NCI-H1417 treated with DMSO at 0.1 percent for 48 hours (cell line): ENCODE results near the gene RAPGEF4.

Experiments used
- DNase-seq: peaks from one replicate; lab custom pipeline; 2025; lab: John Stamatoyannopoulos, UW

RAPGEF4 gene

GRCh38 chr2:172908275-172908674 is 172.6 kb downstream of the RAPGEF4 start:
- no peak for DNase-seq

- DNase-seq: no peak
Observed at GRCh38 chr2:172909454-172909853, 173.8 kb downstream of the RAPGEF4 start.

GRCh38 chr2:172912266-172912665 is 176.6 kb downstream of the RAPGEF4 start:
- no peak for DNase-seq

- DNase-seq: no peak
Observed at GRCh38 chr2:172914341-172915008, 178.8 kb downstream of the RAPGEF4 start.

DNA sequence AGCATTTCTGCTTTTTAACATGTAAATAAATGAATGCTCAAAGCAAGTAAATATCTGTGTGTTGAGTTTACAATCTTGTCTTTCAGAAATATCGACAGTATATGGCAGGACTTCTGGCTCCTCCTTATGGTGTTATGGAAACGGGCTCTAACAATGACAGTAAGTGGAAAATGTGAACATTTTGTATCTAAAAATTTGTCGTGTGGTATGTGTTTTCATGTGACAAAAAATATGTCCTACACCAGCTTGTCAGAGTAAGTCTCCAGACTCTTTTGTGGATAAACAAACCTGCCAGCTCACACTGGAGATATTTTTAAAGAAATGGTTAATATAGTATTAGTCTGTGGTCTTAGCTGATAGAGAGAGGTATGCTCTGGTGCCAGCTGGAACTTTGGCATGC is 182.1 kb downstream of the RAPGEF4 start:
- no peak for DNase-seq

- no peak for DNase-seq
Observed at GRCh38 chr2:172919732-172920131, 184.1 kb downstream of the RAPGEF4 start.

GRCh38 chr2:172921532-172922236 is 186.0 kb downstream of the RAPGEF4 start:
- DNase-seq: no peak

DNA sequence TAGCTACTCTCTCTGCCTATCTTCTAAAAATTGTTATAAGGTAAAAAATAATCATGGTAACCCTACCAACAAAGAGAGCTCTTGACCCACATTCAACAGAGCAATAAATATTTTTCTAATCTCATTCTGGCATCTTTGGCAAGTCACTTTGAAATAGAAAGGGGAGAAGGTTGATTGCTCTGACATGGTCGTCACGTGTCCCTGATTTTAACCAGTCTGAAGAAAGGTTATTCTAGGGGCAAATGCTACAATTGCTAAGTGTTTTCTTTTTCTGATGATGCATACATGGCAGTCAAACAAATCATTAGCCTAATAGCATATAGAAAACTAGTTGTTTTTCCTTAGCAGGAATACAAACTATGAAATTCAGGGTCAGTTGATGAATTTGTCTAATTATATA is 186.7 kb downstream of the RAPGEF4 start:
- no peak for DNase-seq

DNA sequence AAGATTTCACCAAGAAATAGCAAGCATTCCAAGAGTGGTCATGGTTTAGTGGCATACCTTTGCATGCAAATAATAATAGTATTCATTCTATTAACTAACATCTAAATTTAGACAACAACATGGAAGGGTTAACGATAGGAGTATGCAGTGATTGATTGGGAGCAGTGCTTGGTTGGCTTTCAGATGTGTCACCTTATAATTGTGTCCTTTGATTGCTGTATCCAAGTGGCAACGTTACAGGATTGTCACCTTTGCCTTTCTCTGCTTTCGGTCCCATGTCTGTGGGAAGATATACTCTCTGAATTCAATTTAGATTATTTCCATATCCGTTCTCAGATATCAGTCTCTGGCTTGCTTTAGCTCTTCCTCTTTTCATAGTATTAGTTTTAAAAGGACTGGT is 187.2 kb downstream of the RAPGEF4 start:
- no peak for DNase-seq

DNA sequence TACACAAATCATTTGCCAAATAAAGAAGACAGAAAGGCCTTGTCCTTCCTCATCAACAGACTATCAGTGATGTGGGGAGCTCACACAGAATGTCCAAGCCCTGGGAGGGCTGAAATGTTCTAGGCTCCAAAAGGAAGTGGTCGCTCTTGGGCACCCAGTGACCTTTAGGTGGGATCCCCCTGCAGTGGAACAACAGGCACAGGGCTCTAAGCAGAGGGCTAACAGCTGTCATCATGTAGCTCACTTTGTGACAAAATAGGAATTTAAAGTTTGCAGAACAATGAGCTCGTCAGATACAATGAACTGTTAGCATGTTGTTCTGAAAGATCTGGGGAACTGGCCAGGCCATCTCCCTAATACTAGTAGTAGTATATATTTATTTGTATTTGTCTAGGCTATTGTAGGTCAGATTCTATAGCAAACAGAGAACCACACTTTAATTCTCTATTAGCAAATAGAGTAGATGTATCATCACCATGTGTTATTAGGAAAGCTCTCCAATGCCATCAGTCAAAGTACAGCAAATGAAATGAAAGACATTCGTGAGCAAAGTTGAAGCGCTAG is 188.5 kb downstream of the RAPGEF4 start:
- no peak for DNase-seq

DNA sequence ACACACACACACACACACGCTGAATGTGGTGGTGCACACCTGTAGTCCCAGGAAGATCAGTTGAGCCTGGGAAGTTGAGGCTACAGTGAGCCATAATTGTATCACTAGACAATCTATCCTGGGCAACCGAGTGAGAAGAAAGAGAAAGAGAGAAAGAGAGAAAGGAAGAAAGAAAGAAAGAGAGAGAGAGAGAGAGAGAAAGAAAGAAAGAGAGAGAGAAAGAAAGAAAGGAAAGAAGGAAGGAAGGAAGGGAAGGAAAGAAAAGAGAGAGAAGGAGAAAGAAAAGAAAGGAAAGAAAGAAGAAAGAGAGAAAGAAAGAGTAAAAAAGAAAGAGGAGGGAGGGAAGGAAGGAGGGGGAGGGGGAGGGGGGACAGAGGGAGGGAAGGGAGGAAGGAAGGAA is 190.0 kb downstream of the RAPGEF4 start:
- no peak for DNase-seq

DNA sequence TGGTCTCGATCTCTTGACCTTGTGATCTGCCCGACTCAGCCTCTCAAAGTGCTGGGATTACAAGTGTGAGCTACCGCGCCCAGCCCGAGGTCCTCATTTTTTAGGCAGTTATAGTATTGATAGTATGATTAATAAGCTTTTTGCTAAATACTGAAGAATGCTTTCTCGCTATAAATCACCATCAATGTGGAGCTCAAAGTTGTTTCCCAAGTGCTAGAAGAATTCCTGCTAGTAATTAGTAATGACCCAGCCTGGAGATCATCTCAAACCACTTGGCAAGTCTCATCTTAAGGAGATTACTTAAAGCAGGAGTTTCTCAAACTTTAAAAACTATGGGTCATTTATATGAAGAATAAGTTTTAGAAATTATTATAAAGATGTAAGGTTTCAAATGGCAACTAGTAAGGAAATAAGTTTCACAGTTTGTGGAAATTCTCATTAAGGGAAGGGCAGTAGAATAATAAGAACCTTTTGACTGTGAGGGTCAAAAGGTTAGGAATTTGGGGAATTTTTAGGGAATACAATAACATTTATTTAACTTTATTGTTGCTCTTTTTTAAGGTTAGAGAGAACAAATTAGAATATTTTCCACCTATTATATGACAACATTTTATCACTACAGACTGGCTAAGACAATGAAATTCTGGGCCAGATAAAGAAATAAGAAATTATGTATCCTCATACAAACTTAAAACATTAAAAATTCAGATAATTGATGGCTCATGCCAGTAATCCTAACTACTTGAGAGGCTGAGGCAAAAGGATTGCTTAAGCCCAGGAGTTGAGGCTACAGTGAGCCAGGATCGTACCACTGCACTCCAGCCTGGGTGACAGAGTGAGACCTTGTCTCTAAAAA is 191.4 kb downstream of the RAPGEF4 start:
- no peak for DNase-seq

DNA sequence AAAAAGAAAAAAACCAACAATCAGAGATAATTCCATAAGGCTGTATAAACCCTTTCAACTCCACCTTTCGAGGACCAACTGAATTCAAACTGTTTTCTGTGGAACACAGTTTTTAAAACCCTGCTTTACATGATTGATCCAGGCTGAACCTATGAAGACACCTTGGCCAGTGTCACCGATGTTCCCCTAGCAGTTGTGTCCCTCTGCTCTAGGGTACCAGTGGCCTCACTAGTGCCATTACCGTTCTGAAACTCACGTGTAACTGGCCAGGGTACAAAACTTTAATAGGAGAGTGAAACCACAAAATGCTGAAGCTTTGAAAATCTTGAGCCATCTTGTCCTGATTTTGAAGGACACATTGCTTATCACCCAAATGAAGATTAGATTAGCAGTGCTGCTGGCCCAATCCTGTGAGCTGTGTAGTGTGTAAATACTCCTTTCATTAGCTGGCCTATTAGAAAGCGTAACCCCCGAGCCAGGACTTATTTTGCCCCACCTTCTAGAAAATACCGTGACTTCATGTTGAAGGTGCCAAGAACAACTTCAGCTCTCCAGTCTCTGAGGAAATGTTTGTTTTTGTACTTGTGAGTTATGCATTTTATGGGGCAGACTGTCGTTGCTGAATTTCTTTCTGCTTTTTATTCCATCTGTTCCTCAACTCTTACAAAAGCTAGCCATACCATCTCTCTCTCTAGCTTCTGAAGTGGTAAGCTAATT is 192.2 kb downstream of the RAPGEF4 start:
- DNase-seq: no peak

DNA sequence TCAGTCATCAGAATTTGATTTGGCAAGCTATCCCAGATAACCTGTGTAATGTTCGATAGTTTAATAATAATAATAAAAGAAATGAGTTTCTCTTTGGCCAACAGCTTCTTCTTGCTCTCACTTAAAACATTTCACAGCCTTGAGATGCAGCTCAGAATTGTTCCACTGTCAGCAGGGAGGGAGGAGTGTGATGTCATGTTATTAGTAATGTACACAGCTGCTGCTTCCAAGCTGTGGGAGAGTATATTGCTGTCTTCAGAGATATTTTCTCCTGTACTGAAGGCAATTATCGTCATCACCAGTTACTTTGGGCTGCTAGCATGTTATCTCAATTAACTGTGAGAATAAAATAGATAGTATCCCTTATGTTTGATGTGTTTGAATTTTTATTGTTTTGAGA is 193.1 kb downstream of the RAPGEF4 start:
- DNase-seq: no peak

DNA sequence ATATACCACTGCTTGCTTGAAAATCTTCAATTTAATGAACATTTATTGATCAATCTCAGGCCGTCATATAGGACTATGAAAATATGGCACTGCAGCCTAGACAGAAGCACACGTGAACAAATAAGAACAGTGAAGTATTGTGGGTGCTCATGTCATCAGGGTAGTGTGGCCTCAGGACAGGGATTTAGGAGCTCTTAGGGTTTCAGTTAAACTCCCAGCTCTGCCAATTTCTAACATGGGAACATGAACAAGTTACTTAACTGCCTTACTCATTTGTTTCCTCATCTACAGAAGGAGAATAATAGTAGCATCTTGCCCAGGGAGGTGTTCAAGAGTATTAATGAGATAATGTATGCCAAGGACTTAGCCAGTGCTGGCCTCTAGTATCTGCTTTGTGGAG is 194.0 kb downstream of the RAPGEF4 start:
- no peak for DNase-seq

DNA sequence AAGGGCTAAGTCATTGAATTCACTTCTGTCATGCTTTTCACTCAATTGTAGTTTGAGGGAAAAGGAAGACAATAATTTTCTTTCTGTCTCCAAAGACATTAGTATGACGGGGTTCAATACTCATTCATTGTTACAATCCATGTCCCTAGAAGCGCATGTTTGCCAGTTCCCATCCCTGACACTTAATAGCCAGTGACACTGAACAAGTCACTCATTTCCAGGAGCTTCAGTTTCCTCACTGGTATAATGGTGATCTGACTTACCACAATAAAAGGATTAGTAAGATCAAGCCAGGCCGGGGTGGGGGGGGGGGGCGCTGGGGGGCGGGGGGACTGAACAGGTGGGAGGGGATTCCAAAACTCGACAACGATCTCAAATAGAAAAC is 195.2 kb downstream of the RAPGEF4 start:
- DNase-seq: no peak

GRCh38 chr2:172931256-172931894 is 195.7 kb downstream of the RAPGEF4 start:
- no peak for DNase-seq

- no peak for DNase-seq
Observed at GRCh38 chr2:172931918-172932520, 196.4 kb downstream of the RAPGEF4 start.

DNA sequence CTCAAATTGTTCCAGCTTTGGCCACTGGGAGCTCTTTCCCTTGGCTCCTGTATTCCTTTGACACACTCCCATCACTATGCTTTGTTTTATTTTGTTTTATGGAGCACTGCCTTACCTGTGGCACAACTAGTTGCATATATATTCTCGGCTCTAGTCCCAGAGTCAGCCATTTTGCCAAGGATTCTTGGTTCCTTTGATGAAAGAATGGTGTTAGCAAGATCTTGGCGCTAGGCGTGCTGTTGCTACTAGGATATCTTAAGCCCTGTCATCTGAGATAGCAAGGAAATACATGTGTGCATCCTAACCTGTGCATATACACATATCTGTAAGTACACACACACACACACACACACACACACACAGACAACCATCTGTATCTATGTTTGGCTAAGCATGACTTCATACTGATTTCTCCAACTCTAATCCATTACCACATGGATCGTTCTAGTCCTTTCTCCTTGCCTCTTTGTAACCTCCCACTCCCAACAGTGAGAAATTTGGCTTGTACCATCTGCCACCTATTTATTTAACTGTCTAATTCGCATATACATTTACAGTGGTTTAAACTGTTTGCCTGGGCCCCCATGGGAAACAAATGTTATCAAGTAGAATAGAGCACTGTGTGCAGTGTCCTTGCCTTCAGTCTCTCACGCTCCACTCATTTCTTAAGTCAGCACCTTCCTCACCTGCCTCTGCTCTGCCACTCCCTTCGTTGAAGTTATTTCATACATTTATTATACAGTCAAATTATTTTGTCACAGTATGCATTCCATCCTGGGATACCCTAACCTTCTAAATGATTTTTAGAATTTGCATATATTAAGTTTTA is 202.5 kb downstream of the RAPGEF4 start:
- DNase-seq: no peak

DNA sequence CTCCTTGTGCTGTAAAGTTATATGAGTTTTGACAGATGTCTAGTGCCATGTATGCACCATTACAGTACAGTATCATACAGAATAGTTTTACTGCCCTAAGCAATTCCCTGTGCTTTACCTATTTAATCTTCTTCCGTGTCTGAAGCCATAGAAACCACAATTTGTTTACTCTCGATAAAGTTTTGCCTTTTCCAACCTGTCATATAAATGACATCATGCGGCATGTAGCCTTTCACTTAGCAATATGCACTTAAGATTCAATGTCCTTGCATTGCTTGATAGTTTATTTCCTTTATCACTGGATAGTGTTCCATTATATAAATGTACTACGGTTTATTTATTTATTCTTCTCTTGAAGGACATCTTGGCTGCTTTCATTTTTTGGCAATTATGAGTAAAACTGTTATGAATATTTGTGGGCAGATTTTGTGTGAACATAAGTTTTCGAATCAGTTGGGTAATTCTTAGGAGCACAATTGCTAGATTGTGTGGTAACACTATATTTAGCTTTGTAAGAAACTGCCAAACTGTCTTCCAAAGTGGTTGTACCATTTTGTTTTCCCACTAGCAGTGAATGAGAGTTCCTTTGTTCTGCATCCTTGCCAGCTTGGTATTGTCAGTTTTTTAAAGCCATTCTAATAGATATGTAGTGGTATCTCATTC is 203.2 kb downstream of the RAPGEF4 start:
- no peak for DNase-seq
